ENCODE results near the gene SETBP1. TPM values are rescaled to one million over a fixed set of nuclear protein-coding genes. Genes with fewer than 3 reads are reported as not detected.

The SETBP1 gene
- total and polyA plus RNA-seq, 4 donors, result 23.1 to 39.8 (median 27.8) TPM

DNA sequence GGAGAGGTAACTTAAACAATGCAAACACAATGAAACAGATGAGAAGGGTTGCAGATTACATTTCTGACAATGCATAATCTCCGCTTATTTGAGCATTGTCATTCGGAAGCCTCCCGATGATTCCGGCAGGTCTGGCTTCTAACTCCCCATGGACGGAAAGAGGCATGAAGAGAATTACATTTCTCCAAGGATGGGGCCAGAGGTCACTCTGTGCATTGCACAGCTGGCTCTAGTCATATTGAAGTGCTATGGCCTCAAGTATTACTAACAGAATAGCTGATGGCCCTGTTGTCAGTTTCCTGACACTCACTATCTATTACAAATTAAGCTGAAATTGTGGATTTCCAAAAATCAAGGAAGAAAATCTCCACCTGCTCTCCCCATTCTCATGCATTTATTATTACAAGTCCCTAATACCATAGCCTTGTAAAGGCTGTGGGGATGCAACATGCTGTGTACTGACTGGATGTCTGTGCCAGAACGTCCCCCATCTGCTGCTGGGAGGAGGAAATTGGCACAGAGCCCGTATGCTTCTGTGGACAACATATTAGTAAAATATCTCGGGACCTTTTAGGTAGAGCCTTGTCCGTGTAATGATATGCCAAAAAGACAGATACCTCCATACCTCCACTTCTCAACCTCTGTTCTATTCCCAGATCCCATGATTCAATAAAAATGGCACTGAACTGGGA lies 168.1 kb downstream of the SETBP1 start:
- WGBS (ENCODE audit: insufficient coverage), result 61% methylated on average over 4 of the region's 9 CpGs
- peaks cover 18% of the 10 kb centered on the region for H3K4me1 ChIP-seq (ENCODE audit: control insufficient read depth, insufficient read depth, low read length)
- H3K27me3 ChIP-seq (ENCODE audit: control insufficient read depth, insufficient read depth, low read length), result no peaks in the 10 kb centered on the region
- DNase-seq (ENCODE audit: low read depth in 4 of 6, low spot score in 6 of 6), result peak in 2 of 6 donors; percentile 59 to 66
- H3K9me3 ChIP-seq (ENCODE audit: control insufficient read depth, insufficient read depth, low read length), result no peaks in the 10 kb centered on the region
- no peak overlapping the region for H3K4me3 ChIP-seq (ENCODE audit: low read depth, low read length)
- peaks cover 7% of the 10 kb centered on the region for H3K36me3 ChIP-seq (ENCODE audit: control insufficient read depth, insufficient read depth, low read length)
- H3K27ac ChIP-seq (ENCODE audit: low read depth, low read length), result no peak overlapping the region

DNA sequence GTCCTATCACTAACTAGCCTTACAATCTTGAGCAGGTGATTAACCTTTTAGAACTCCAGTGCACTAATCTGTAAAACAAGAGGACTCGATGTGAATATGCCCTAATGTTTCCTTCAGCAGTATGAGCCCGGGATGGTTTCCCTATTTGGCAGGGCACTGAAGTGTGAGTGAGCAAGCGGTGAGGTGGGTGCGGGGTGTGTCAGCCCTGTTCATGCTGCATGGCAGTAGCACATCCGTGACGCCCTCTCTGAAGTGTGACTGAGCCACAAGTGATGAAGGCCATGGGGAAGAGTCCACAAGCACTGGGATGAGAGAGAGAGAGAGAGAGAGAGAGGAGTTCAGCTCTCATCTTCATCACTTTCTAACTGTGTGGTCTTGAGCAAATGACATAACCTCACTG lies 168.7 kb downstream of the SETBP1 start:
- 84% methylated on average over 4 of the region's 6 CpGs for WGBS (ENCODE audit: insufficient coverage)
- Histone ChIP-seq H3K9me3 (ENCODE audit: control insufficient read depth, insufficient read depth, low read length) (no peaks in the 10 kb centered on the region), H3K27ac (ENCODE audit: low read depth, low read length) (no peak overlapping the region), H3K4me1 (ENCODE audit: control insufficient read depth, insufficient read depth, low read length) (peaks cover 17% of the 10 kb centered on the region), H3K36me3 (ENCODE audit: control insufficient read depth, insufficient read depth, low read length) (peaks cover 7% of the 10 kb centered on the region), H3K27me3 (ENCODE audit: control insufficient read depth, insufficient read depth, low read length) (no peaks in the 10 kb centered on the region), H3K4me3 (ENCODE audit: low read depth, low read length) (no peak overlapping the region)
- DNase-seq (ENCODE audit: low read depth in 4 of 6, low spot score in 6 of 6), result no peak

DNA sequence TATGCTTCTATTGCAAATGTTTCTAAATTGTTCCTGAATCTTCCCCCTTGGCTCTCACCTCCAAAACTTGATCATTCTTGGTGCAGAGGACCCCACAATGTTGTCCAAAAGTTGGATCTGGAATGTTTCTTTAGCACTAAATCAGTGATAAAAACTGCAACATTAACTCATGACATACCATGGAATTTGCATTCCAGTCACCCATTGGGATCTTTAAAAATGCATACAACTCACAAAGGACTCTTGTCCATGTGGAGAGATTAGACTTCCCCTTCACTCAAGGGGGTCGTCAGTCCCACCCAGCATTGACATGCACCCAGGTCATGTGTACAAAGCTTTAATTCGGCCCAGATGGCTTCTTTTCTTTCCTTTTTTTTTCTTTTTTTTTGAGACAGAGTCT lies 169.3 kb downstream of the SETBP1 start:
- Histone ChIP-seq H3K4me1 (ENCODE audit: control insufficient read depth, insufficient read depth, low read length) (peaks cover 15% of the 10 kb centered on the region), H3K27ac (ENCODE audit: low read depth, low read length) (no peak overlapping the region), H3K27me3 (ENCODE audit: control insufficient read depth, insufficient read depth, low read length) (no peaks in the 10 kb centered on the region), H3K4me3 (ENCODE audit: low read depth, low read length) (no peak overlapping the region), H3K36me3 (ENCODE audit: control insufficient read depth, insufficient read depth, low read length) (peaks cover 7% of the 10 kb centered on the region), H3K9me3 (ENCODE audit: control insufficient read depth, insufficient read depth, low read length) (no peaks in the 10 kb centered on the region)
- 35% methylated on average over 2 of the region's 2 CpGs for WGBS (ENCODE audit: insufficient coverage)
- DNase-seq (ENCODE audit: low read depth in 4 of 6, low spot score in 6 of 6), result no peak

DNA sequence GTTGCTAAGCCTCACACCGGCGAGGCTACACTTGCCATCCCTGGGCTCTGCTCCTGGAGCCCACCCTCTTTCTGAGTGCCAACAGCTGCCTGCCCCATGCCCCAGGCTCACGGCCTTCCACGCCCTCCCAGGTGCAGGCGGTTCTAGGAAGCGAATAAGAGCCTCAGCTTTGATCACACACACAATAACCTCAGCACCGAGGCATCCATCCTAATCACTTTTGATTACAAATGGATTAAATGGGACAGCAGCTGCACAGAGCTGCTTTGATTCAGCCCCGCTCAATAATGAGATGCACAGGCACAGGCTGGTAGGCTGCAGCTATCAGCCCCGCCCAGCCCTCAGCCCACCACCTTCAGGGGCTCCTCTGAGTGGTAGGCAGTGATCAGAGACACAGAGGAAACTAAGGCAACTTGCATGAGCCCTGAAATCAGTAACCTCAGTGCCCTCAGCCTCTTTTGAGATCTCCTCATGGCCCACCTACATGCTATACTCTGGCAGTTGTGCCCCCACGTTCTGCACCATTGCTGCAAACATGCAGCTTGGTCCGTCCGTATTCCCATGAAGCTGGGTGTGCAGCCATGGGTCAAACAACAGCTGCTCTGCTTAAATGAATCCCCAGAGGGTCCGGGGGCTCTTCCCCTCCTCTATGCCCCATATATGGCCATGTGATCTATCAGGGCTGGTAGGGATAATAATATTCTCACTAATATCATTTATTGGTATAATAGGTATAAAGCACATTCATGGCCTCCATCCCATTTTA lies 171.4 kb downstream of the SETBP1 start:
- H3K9me3 ChIP-seq (ENCODE audit: control insufficient read depth, insufficient read depth, low read length), result no peaks in the 10 kb centered on the region
- H3K27ac ChIP-seq (ENCODE audit: low read depth, low read length), result no peak overlapping the region
- H3K4me1 ChIP-seq (ENCODE audit: control insufficient read depth, insufficient read depth, low read length), result peaks cover 9% of the 10 kb centered on the region

DNA sequence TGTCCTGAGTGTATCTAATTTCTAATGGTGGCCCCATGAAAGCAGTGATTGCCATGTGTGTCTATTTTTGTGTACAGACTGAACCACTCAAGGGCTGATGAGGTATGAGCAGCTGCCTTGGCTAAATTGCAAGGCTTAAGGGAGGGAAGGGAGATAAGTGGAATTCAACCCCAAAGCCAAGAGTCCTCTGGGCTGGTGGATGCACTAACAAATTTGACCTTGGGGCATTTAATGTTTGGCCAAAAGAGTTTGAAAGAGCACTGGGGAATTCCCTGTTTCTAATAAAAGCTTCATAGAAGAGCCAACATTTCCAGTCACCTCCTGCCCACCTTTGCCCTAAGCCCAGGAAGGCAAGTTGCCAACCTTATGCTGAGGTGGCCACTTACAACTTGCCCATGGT lies 172.1 kb downstream of the SETBP1 start:
- Histone ChIP-seq H3K4me3 (ENCODE audit: low read depth, low read length) (no peak overlapping the region), H3K36me3 (ENCODE audit: control insufficient read depth, insufficient read depth, low read length) (peaks cover 7% of the 10 kb centered on the region), H3K4me1 (ENCODE audit: control insufficient read depth, insufficient read depth, low read length) (peaks cover 9% of the 10 kb centered on the region), H3K27ac (ENCODE audit: low read depth, low read length) (no peak overlapping the region), H3K9me3 (ENCODE audit: control insufficient read depth, insufficient read depth, low read length) (no peaks in the 10 kb centered on the region), H3K27me3 (ENCODE audit: control insufficient read depth, insufficient read depth, low read length) (no peaks in the 10 kb centered on the region)
- no peak for DNase-seq (ENCODE audit: low read depth in 4 of 6, low spot score in 6 of 6)

More for the DNA sequence above, 171.4 kb downstream of the SETBP1 start:
- Histone ChIP-seq H3K4me3 (ENCODE audit: low read depth, low read length) (no peak overlapping the region), H3K36me3 (ENCODE audit: control insufficient read depth, insufficient read depth, low read length) (peaks cover 7% of the 10 kb centered on the region), H3K27me3 (ENCODE audit: control insufficient read depth, insufficient read depth, low read length) (no peaks in the 10 kb centered on the region)
- DNase-seq (ENCODE audit: low read depth in 4 of 6, low spot score in 6 of 6), result peak in 1 of 6 donors; percentile 76
- WGBS (ENCODE audit: insufficient coverage), result 46% methylated on average over 12 of the region's 13 CpGs

DNA sequence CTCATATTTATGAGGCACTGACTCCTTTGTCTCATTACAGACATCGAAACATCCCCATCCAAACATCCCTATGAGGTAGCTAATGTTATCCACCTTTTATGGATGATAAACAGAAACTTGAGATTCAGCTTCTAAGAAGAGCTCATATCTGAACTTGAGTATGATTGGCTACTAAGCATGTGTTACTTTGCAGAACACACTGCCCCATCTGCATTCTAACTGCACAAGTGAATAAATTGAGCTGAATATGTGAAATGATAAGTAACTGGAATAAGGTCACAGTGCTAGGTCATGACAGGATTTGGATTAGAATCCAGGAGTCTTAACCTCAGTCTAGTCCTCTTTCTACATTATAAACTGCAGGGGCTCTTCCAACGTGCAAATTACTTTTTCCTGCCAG lies 172.7 kb downstream of the SETBP1 start:
- H3K9me3 ChIP-seq (ENCODE audit: control insufficient read depth, insufficient read depth, low read length), result no peaks in the 10 kb centered on the region
- peaks cover 7% of the 10 kb centered on the region for H3K36me3 ChIP-seq (ENCODE audit: control insufficient read depth, insufficient read depth, low read length)
- peaks cover 9% of the 10 kb centered on the region for H3K4me1 ChIP-seq (ENCODE audit: control insufficient read depth, insufficient read depth, low read length)
- WGBS (ENCODE audit: insufficient coverage), result 50% methylated on average over 1 of the region's 2 CpGs
- DNase-seq (ENCODE audit: low read depth in 4 of 6, low spot score in 6 of 6), result no peak
- no peak overlapping the region for H3K4me3 ChIP-seq (ENCODE audit: low read depth, low read length)
- H3K27ac ChIP-seq (ENCODE audit: low read depth, low read length), result no peak overlapping the region
- H3K27me3 ChIP-seq (ENCODE audit: control insufficient read depth, insufficient read depth, low read length), result no peaks in the 10 kb centered on the region

DNA sequence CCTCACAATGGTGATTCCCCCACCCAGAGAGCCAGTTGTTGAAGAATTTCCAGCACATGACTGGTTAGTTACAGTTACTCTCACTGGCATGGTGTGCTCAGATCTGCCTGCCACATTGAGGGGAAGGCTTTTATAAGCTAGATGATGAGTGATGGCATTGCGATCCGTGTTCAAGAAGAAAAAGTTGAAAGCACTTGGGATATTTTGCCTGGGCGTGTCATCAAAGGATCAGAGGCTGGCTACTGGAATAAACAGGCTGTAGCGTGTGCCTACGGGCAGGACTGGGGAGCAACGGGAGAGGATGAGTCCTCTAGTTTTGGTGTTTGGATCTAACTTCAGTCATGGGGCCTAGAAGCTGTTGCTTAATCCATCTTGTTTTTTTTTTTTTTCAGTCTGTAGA lies 175.0 kb downstream of the SETBP1 start:
- DNase-seq (ENCODE audit: low read depth in 4 of 6, low spot score in 6 of 6), result no peak
- Histone ChIP-seq H3K27me3 (ENCODE audit: control insufficient read depth, insufficient read depth, low read length) (no peaks in the 10 kb centered on the region), H3K9me3 (ENCODE audit: control insufficient read depth, insufficient read depth, low read length) (no peaks in the 10 kb centered on the region), H3K36me3 (ENCODE audit: control insufficient read depth, insufficient read depth, low read length) (peaks cover 4% of the 10 kb centered on the region), H3K27ac (ENCODE audit: low read depth, low read length) (no peak overlapping the region), H3K4me1 (ENCODE audit: control insufficient read depth, insufficient read depth, low read length) (peaks cover 9% of the 10 kb centered on the region), H3K4me3 (ENCODE audit: low read depth, low read length) (no peak overlapping the region)
- 92% methylated on average over 3 of the region's 6 CpGs for WGBS (ENCODE audit: insufficient coverage)

DNA sequence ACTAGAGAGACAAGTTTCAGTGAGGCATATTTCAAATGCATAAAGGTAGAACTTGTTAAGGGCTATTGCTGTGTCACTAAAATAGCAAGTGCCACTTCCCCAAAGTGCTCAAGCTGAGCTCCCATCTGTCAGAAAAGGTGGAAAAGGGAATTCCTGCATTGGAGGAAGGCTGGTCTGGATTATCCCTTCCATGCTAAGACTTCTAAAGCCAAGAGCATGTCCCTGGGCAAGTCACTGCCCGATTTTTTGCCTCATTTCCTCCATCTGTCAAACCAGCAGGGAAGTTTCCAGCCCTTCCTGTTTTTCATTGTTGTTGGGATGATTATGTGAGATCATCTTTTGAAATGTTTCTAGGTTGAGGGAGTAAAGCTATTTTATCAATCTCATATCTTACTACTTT lies 175.5 kb downstream of the SETBP1 start:
- H3K4me1 ChIP-seq (ENCODE audit: control insufficient read depth, insufficient read depth, low read length), result peaks cover 9% of the 10 kb centered on the region
- no peak overlapping the region for H3K4me3 ChIP-seq (ENCODE audit: low read depth, low read length)
- no peak overlapping the region for H3K27ac ChIP-seq (ENCODE audit: low read depth, low read length)
- no peak for DNase-seq (ENCODE audit: low read depth in 4 of 6, low spot score in 6 of 6)
- H3K27me3 ChIP-seq (ENCODE audit: control insufficient read depth, insufficient read depth, low read length), result no peaks in the 10 kb centered on the region
- no peaks in the 10 kb centered on the region for H3K9me3 ChIP-seq (ENCODE audit: control insufficient read depth, insufficient read depth, low read length)
- WGBS (ENCODE audit: insufficient coverage), result no CpG with 5 or more reads among the region's 1 CpG
- peaks cover 4% of the 10 kb centered on the region for H3K36me3 ChIP-seq (ENCODE audit: control insufficient read depth, insufficient read depth, low read length)

DNA sequence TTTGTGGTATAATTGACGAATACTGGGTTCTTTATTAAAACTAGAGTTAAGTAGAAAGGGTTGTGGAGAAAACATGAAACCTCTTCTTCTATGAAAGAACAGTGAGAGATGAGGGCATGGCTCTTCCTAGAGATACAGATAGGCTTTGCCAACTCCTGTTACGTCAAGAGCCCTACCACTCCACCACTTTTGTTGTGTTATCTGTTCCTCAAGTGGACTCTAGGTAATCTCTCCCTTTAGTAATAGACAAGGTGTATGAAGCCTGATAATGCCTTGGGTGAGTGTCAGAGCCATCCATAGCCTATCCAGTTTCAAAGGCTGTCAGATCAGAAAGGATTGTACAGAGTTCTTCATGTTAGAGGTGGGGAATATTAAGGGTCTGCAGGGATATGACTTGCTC lies 176.4 kb downstream of the SETBP1 start:
- Histone ChIP-seq H3K27ac (ENCODE audit: low read depth, low read length) (no peak overlapping the region), H3K36me3 (ENCODE audit: control insufficient read depth, insufficient read depth, low read length) (peaks cover under 1% of the 10 kb centered on the region), H3K9me3 (ENCODE audit: control insufficient read depth, insufficient read depth, low read length) (no peaks in the 10 kb centered on the region), H3K4me3 (ENCODE audit: low read depth, low read length) (no peak overlapping the region), H3K27me3 (ENCODE audit: control insufficient read depth, insufficient read depth, low read length) (no peaks in the 10 kb centered on the region), H3K4me1 (ENCODE audit: control insufficient read depth, insufficient read depth, low read length) (peaks cover 3% of the 10 kb centered on the region)
- no peak for DNase-seq (ENCODE audit: low read depth in 4 of 6, low spot score in 6 of 6)
- no CpG with 5 or more reads among the region's 2 CpGs for WGBS (ENCODE audit: insufficient coverage)

Data from spinal cord (tissue), 10 donors.